DOHH2 (cell line): ENCODE data around the gene MEGF8.

Experiments used
- EZH2phosphoT487 ChIP-seq: fragments of 200-600 bp; sonication (generic); IDR thresholded peaks from 2 replicates; pipeline ENCODE4 v1.6.1; 2017; ENCODE audit warnings: borderline replicate concordance, mild to moderate bottlenecking, antibody characterized with exemption, low read length, moderate library complexity, mixed read lengths
- TF ChIP-seq, protein P1 (sequence below): fragments of 200-600 bp; sonication (generic); IDR thresholded peaks from one replicate; pipeline ENCODE4 v1.5.1; 2014; ENCODE audit warnings: antibody characterized with exemption, mild to moderate bottlenecking, low read depth, low read length; ENCODE audit not compliant: poor library complexity, severe bottlenecking

DNA sequence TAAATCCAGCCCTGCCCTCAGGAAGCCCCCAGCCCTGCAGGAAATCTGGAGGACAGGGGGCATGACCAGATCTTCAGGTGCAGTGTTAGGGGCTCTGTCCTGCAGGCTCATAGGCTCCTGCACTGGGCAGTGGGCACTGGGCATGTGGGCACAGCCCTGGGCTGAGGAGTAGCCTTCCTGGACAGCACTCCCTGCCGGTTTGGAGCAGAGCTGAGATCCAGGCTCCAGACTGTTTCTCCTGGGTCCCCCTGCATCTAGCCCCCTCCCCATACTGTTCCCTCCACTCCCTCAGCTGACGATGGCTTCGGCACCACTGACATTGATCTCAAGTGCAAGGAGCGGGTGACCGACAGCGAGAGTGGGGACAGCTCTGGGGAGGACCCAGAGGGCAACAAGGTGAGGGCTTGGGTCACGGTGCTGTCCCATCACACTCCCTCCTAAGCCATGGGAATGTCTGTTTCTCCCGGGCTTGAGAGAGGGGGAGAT lies 35.8 kb upstream of the MEGF8 start:
- TF ChIP-seq, protein P1, sequence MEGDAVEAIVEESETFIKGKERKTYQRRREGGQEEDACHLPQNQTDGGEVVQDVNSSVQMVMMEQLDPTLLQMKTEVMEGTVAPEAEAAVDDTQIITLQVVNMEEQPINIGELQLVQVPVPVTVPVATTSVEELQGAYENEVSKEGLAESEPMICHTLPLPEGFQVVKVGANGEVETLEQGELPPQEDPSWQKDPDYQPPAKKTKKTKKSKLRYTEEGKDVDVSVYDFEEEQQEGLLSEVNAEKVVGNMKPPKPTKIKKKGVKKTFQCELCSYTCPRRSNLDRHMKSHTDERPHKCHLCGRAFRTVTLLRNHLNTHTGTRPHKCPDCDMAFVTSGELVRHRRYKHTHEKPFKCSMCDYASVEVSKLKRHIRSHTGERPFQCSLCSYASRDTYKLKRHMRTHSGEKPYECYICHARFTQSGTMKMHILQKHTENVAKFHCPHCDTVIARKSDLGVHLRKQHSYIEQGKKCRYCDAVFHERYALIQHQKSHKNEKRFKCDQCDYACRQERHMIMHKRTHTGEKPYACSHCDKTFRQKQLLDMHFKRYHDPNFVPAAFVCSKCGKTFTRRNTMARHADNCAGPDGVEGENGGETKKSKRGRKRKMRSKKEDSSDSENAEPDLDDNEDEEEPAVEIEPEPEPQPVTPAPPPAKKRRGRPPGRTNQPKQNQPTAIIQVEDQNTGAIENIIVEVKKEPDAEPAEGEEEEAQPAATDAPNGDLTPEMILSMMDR, result no peak
- no peak for TF ChIP-seq EZH2phosphoT487
